Retinal pigment epithelial cell (primary cell): ENCODE measurements around the gene KRT79.

Source experiments
- DNase-seq: peaks from one replicate; pipeline ENCODE4 v3.0.0-alpha.2; 2010; ENCODE audit warnings: low read depth
- H3K4me3 ChIP-seq: 2 replicates; pipeline ENCODE4 v1.5.1; 2011; ENCODE audit warnings: mild to moderate bottlenecking, low read length, control low read depth, moderate library complexity
- CTCF ChIP-seq: conservative IDR thresholded peaks from 2 replicates; pipeline ENCODE4 v1.5.1; 2011; ENCODE audit warnings: low read depth, low read length, control low read depth, inconsistent platforms

KRT79 gene

GRCh38 chr12:52817699-52818238 is 16.3 kb downstream of the KRT79 start:
- TF ChIP-seq CTCF, result no peak
- no peak for DNase-seq
- H3K4me3 ChIP-seq, result no peak overlapping the region

GRCh38 chr12:52817003-52817698 is 17.0 kb downstream of the KRT79 start:
- DNase-seq, result no peak
- no peak overlapping the region for H3K4me3 ChIP-seq

GRCh38 chr12:52815676-52816588 is 18.2 kb downstream of the KRT79 start:
- no peak for DNase-seq
- no peak for TF ChIP-seq CTCF

More at GRCh38 chr12:52817003-52817698, 17.0 kb downstream of the KRT79 start:
- TF ChIP-seq CTCF, result no peak

GRCh38 chr12:52815161-52815560 is 18.9 kb downstream of the KRT79 start:
- no peak overlapping the region for H3K4me3 ChIP-seq
- no peak for TF ChIP-seq CTCF
- DNase-seq, result no peak

More at GRCh38 chr12:52815676-52816588, 18.2 kb downstream of the KRT79 start:
- no peak overlapping the region for H3K4me3 ChIP-seq

GRCh38 chr12:52814710-52815155 is 19.4 kb downstream of the KRT79 start:
- no peak overlapping the region for H3K4me3 ChIP-seq
- no peak for TF ChIP-seq CTCF
- DNase-seq, result no peak

GRCh38 chr12:52813885-52814709 is 20.0 kb downstream of the KRT79 start, which contains the start of gene KRT4:
TSS of gene KRT4 (minus strand) at chr12:52814116. CDS start at chr12:52814058, 58 bp downstream.
- no peak for DNase-seq
- no peak for TF ChIP-seq CTCF
- no peak within 1 kb of the TSS for H3K4me3 ChIP-seq
